H1 (cell line): Measurements from ENCODE around the gene PARK7. TPM values are rescaled to one million over a fixed set of nuclear protein-coding genes. Genes with fewer than 3 reads are reported as not detected.

ENCODE experiments used
- CTCF ChIA-PET: fragments of 300-600 bp; sonication (Branson Sonifier 250); formaldehyde crosslinking; loops from one replicate; lab custom pipeline; 2021; ENCODE audit not compliant: partially characterized antibody; lab: Charles Lee
- POLR2A ChIA-PET: fragments of 300-600 bp; sonication (Branson Sonifier 250); formaldehyde crosslinking; loops from one replicate; lab custom pipeline; 2021; ENCODE audit warnings: inconsistent platforms; ENCODE audit not compliant: partially characterized antibody; lab: Charles Lee
- DNase-seq, 2 experiments: peaks; one replicate each; pipeline versions ENCODE4 v3.0.0 to v3.0.0-alpha.2; 2010 to 2022; ENCODE audit warnings: low spot score in 2 of 2, low read depth in 1 of 2, mixed read lengths in 1 of 2
- FAIRE-seq: peaks from 2 replicates; lab custom pipeline; 2011; peaks lifted over from hg19 to GRCh38; lab: Jason Lieb, UNC
- H2AFZ ChIP-seq: 2 replicates; pipeline ENCODE4 v1.8.1; 2012; ENCODE audit warnings: low read length, inconsistent platforms
- H2AK5ac ChIP-seq: 2 replicates; pipeline ENCODE4 v1.6.1; 2013; ENCODE audit warnings: low read depth, low read length
- H2BK120ac ChIP-seq: replicated peaks from 2 replicates; pipeline ENCODE3; 2013; ENCODE audit warnings: low read depth, low read length, inconsistent platforms
- H2BK12ac ChIP-seq: 2 replicates; pipeline ENCODE4 v1.6.1; 2013; ENCODE audit warnings: low read depth, low read length
- H2BK15ac ChIP-seq: 2 replicates; pipeline ENCODE4 v1.6.1; 2013; ENCODE audit warnings: low read length
- H2BK20ac ChIP-seq: 2 replicates; pipeline ENCODE4 v1.6.1; 2013; ENCODE audit warnings: low read length
- H2BK5ac ChIP-seq: 2 replicates; pipeline ENCODE4 v1.6.1; 2013; ENCODE audit warnings: low read depth, low read length
- H3K14ac ChIP-seq: 2 replicates; pipeline ENCODE4 v1.6.1; 2013; ENCODE audit warnings: inconsistent platforms; ENCODE audit not compliant: insufficient read length
- H3K18ac ChIP-seq: 2 replicates; pipeline ENCODE4 v1.6.1; 2013; ENCODE audit warnings: low read length; ENCODE audit errors: extremely low read depth
- H3K23ac ChIP-seq: 2 replicates; pipeline ENCODE4 v1.6.1; 2013; ENCODE audit warnings: inconsistent platforms; ENCODE audit not compliant: insufficient read length
- H3K23me2 ChIP-seq: 2 replicates; pipeline ENCODE4 v1.6.1; 2013; ENCODE audit warnings: low read depth, low read length
- H3K27ac ChIP-seq: 2 replicates; pipeline ENCODE4 v1.6.1; 2011; ENCODE audit warnings: low read depth, low read length, inconsistent platforms
- H3K27me3 ChIP-seq, 4 experiments: replicated peaks in 1 of 4; 1 replicate in 1 of 4; 2 replicates in 3 of 4; pipeline versions ENCODE4 v1.6.1 to v1.8.1; 2011 to 2013; ENCODE audit warnings: low read length in 3 of 4, mild to moderate bottlenecking in 3 of 4, inconsistent platforms in 2 of 4, mixed read lengths in 2 of 4, moderate library complexity in 1 of 4; ENCODE audit not compliant: control insufficient read depth in 3 of 4, insufficient read depth in 3 of 4; ENCODE audit errors: extremely low read depth in 1 of 4
- H3K36me3 ChIP-seq, 4 experiments: 2 replicates each; pipeline versions ENCODE4 v1.6.1 to v1.8.1; 2011 to 2013; ENCODE audit warnings: mild to moderate bottlenecking in 4 of 4, low read length in 3 of 4, moderate library complexity in 2 of 4, control low read depth in 1 of 4, inconsistent platforms in 1 of 4; ENCODE audit not compliant: insufficient read depth in 4 of 4, control insufficient read depth in 2 of 4
- H3K4ac ChIP-seq: replicated peaks from 2 replicates; pipeline ENCODE3; 2013; ENCODE audit warnings: low read length, low read depth, mixed read lengths, inconsistent platforms; ENCODE audit not compliant: insufficient read length
- H3K4me1 ChIP-seq, 4 experiments: replicated peaks in 1 of 4; 1 replicate in 1 of 4; 2 replicates in 3 of 4; pipeline versions ENCODE4 v1.6.1 to v1.8.1; 2011 to 2013; ENCODE audit warnings: low read length in 3 of 4, inconsistent platforms in 2 of 4, mixed read lengths in 1 of 4; ENCODE audit not compliant: insufficient read depth in 4 of 4, control insufficient read depth in 3 of 4
- H3K4me2 ChIP-seq, 2 experiments: 2 replicates each; pipeline versions ENCODE4 v1.6.1 to v1.8.1; 2011 to 2013; ENCODE audit warnings: low read depth in 2 of 2, low read length in 2 of 2, control low read depth in 1 of 2, inconsistent platforms in 1 of 2, mild to moderate bottlenecking in 1 of 2; ENCODE audit not compliant: insufficient read depth in 1 of 2
- H3K4me3 ChIP-seq, 4 experiments: fragments of 200-600, 300-600 bp in 1 of 4; sonication (generic), shearing (Covaris generic), sonication (Bioruptor Twin) in 1 of 4; 2 replicates each; pipeline versions ENCODE4 v1.5.1 to v1.8.1; 2011 to 2016; ENCODE audit warnings: low read length in 4 of 4, low read depth in 3 of 4, control low read depth in 2 of 4, inconsistent platforms in 2 of 4, mild to moderate bottlenecking in 2 of 4, mixed read lengths in 1 of 4, moderate library complexity in 1 of 4; ENCODE audit not compliant: insufficient read depth in 2 of 4; ENCODE audit errors: extremely low read depth in 1 of 4
- H3K56ac ChIP-seq: replicated peaks from 2 replicates; pipeline ENCODE3; 2013; ENCODE audit warnings: low read depth, mild to moderate bottlenecking, mixed read lengths, low read length, inconsistent platforms; ENCODE audit not compliant: insufficient read length
- H3K79me1 ChIP-seq: 2 replicates; pipeline ENCODE4 v1.6.1; 2013; ENCODE audit warnings: low read depth, low read length, control low read depth
- H3K79me2 ChIP-seq, 2 experiments: 2 replicates each; pipeline versions ENCODE4 v1.6.1 to v1.8.1; 2012 to 2013; ENCODE audit warnings: low read length in 2 of 2, mild to moderate bottlenecking in 2 of 2, inconsistent platforms in 1 of 2; ENCODE audit not compliant: insufficient read depth in 2 of 2, control insufficient read depth in 1 of 2
- H3K9ac ChIP-seq, 4 experiments: replicated peaks in 1 of 4; 1 replicate in 1 of 4; 2 replicates in 3 of 4; pipeline versions ENCODE4 v1.6.1 to v1.8.1; 2011 to 2013; ENCODE audit warnings: low read depth in 3 of 4, low read length in 3 of 4, control low read depth in 2 of 4, mild to moderate bottlenecking in 2 of 4, moderate library complexity in 2 of 4, inconsistent platforms in 1 of 4; ENCODE audit errors: extremely low read depth in 1 of 4
- H3K9me3 ChIP-seq, 2 experiments: 2 replicates each; pipeline versions ENCODE4 v1.6.1 to v1.8.1; 2012 to 2013; ENCODE audit warnings: mild to moderate bottlenecking in 2 of 2, moderate library complexity in 2 of 2, control low read depth in 1 of 2, inconsistent platforms in 1 of 2, low read depth in 1 of 2, low read length in 1 of 2, mixed read lengths in 1 of 2; ENCODE audit not compliant: insufficient read depth in 2 of 2
- H4K20me1 ChIP-seq, 2 experiments: replicated peaks in 1 of 2; 2 replicates each; pipeline versions ENCODE3 to v1.8.1; 2011 to 2013; ENCODE audit warnings: inconsistent platforms in 2 of 2, low read length in 2 of 2, mild to moderate bottlenecking in 1 of 2; ENCODE audit not compliant: insufficient read depth in 2 of 2, control insufficient read depth in 1 of 2
- H4K5ac ChIP-seq: 2 replicates; pipeline ENCODE4 v1.6.1; 2013; ENCODE audit warnings: low read length, low read depth, mixed read lengths, inconsistent platforms; ENCODE audit not compliant: insufficient read length
- H4K8ac ChIP-seq: 2 replicates; pipeline ENCODE4 v1.8.0; 2013; ENCODE audit warnings: mild to moderate bottlenecking, moderate library complexity, low read length, inconsistent platforms; ENCODE audit not compliant: insufficient read depth; ENCODE audit errors: extremely low read depth
- H4K91ac ChIP-seq: replicated peaks from 2 replicates; pipeline ENCODE3; 2013; ENCODE audit warnings: low read length, mixed read lengths, inconsistent platforms; ENCODE audit not compliant: insufficient read length
- CHD2 ChIP-seq: IDR thresholded peaks from 2 replicates; pipeline ENCODE4 v1.6.1; 2012; ENCODE audit warnings: low read length, improper control_type of control experiment
- FOSL1 ChIP-seq: IDR thresholded peaks from 2 replicates; pipeline ENCODE4 v1.6.1; 2011; ENCODE audit warnings: mild to moderate bottlenecking, low read depth, low read length, moderate library complexity; ENCODE audit not compliant: insufficient read depth
- HDAC2 ChIP-seq, 2 experiments: fragments of 300-600 bp in 1 of 2; sonication (generic) in 1 of 2; IDR thresholded peaks; 2 replicates each; pipeline ENCODE4 v1.6.1; 2011 to 2012; ENCODE audit warnings: low read depth in 2 of 2, low read length in 2 of 2, mild to moderate bottlenecking in 2 of 2, moderate library complexity in 2 of 2, borderline replicate concordance in 1 of 2, inconsistent platforms in 1 of 2
- JUND ChIP-seq: IDR thresholded peaks from 2 replicates; pipeline ENCODE4 v1.6.1; 2011; ENCODE audit warnings: mild to moderate bottlenecking, improper control_type of control experiment, low read length
- KDM1A ChIP-seq: fragments of 200-600, 300-600 bp; sonication (generic); IDR thresholded peaks from 2 replicates; pipeline ENCODE4 v1.7.1; 2016; ENCODE audit warnings: mild to moderate bottlenecking, low read length, borderline replicate concordance
- NANOG ChIP-seq: IDR thresholded peaks from 2 replicates; pipeline ENCODE4 v1.6.1; 2011; ENCODE audit warnings: low read length, low read depth, mild to moderate bottlenecking, inconsistent platforms; ENCODE audit not compliant: insufficient read depth, poor library complexity, severe bottlenecking
- RXRA ChIP-seq: IDR thresholded peaks from 2 replicates; pipeline ENCODE4 v1.6.1; 2011; ENCODE audit warnings: low read depth, mild to moderate bottlenecking, low read length, moderate library complexity; ENCODE audit not compliant: insufficient read depth
- SIX5 ChIP-seq: IDR thresholded peaks from 2 replicates; pipeline ENCODE4 v1.6.1; 2011; ENCODE audit warnings: mild to moderate bottlenecking, low read depth, low read length
- TAF1 ChIP-seq: IDR thresholded peaks from 2 replicates; pipeline ENCODE4 v1.6.1; 2011; ENCODE audit warnings: mild to moderate bottlenecking, low read depth, low read length
- TBP ChIP-seq: IDR thresholded peaks from 2 replicates; pipeline ENCODE4 v1.6.1; 2011; ENCODE audit warnings: low read depth, low read length, improper control_type of control experiment
- ZNF274 ChIP-seq: IDR thresholded peaks from 2 replicates; pipeline ENCODE4 v1.7.0; 2012; ENCODE audit warnings: low read length, borderline replicate concordance; ENCODE audit errors: extremely low read depth
- polyA plus RNA-seq, 7 experiments: library from polyadenylated mRNA; depleted of rRNA in 3 of 7; stranded (reverse) in 5 of 7; unstranded in 2 of 7; fragments of >200 nt in 5 of 7; fragments of 200-250 nt in 2 of 7; gene quantifications; 1 replicate in 5 of 7; 2 replicates in 1 of 7; 4 replicates in 1 of 7; pipeline versions ENCODE4 v1.2.1 to v1.2.3, GENCODE V29; 2011 to 2013; ENCODE audit warnings: missing spikeins in 2 of 7, mixed read lengths in 2 of 7
- total RNA-seq: library from RNA; stranded (reverse); fragmentation: NEBNext Ultra II Directional; extraction: Animal tissue kit (Norgen Biotek cat#: 25700); gene quantifications from 2 replicates; pipeline ENCODE4 v1.2.1, GENCODE V29; 2021
- TF ChIP-seq, protein P1 (sequence below): IDR thresholded peaks from 2 replicates; pipeline ENCODE4 v1.6.1; 2011; ENCODE audit warnings: low read depth, mild to moderate bottlenecking, low read length; ENCODE audit not compliant: insufficient read depth

Gene PARK7
- total and polyA plus RNA-seq, 2 of the 8 experiments (the other 6 are each of a cell fraction or from before 2014, with no cell fraction given): 206 to 383 TPM

DNA sequence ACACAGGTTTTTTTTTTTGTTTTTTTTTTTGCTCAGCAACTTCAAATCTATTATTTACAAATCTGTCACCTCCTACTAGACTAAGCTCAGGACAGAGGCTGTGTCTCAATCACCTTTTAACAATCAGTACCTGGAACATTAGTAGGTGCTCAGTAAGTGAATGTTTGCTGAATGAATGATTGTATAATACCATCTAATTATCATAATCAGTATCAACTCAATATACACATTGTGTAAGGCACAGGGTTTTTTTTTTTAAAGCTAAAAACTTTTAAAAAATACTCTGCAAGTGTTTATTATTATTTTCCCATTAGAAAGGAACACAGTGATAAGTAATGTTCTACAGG, 55.4 kb downstream of the PARK7 start:
- FAIRE-seq (no peak), DNase-seq (no peak)
- Histone ChIP-seq H2BK5ac (no peak overlapping the region), H3K18ac (no peak overlapping the region), H2AFZ (no peak overlapping the region), H4K5ac (no peak overlapping the region), H3K4me3 (no peak overlapping the region), H3K79me1 (no peaks in the 10 kb centered on the region; the same call in 1 of the 2 replicates), H3K4me2 (no peak overlapping the region; a peak in 1 of 4 replicates), H3K4me1 (peaks cover 4 to 15% (median 10%) of the 10 kb centered on the region in 4 experiments; a peak in 6 of 7 replicates), H2BK20ac (no peak overlapping the region), H3K9ac (no peak overlapping the region), H3K27me3 (no peaks in the 10 kb centered on the region), H3K4ac (no peak overlapping the region), H2BK12ac (no peak overlapping the region), H3K79me2 (peaks cover 8 to 86% of the 10 kb centered on the region in 2 experiments), H2BK120ac (no peak overlapping the region), H3K36me3 (peaks cover 12 to 28% (median 22%) of the 10 kb centered on the region in 4 experiments), H3K27ac (no peak overlapping the region), H2AK5ac (no peak overlapping the region), H3K23ac (no peak overlapping the region), H3K56ac (no peak overlapping the region), H4K8ac (no peak overlapping the region), H3K14ac (no peak overlapping the region), H3K9me3 (no peaks in the 10 kb centered on the region), H4K91ac (no peak overlapping the region), H2BK15ac (no peak overlapping the region), H3K23me2 (no peaks in the 10 kb centered on the region), H4K20me1 (peaks cover 4 to 6% of the 10 kb centered on the region in 2 experiments)
- ChIA-PET CTCF (interaction anchor here (0.7 to 12.6 kb wide), 23 partner anchors 7 to 427 kb away, joined by 3 to 211 read pairs (median 5); partner anchors contain the start of gene SLC45A1), POLR2A (interaction anchor here (0.7 to 3.6 kb wide), 5 partner anchors 10 to 330 kb away, joined by 3 to 11 read pairs (median 4); partner anchors contain the start of gene ERRFI1)
- TF ChIP-seq TAF1 (no peak), ZNF274 (no peak), JUND (no peak), TBP (no peak), NANOG (no peak), HDAC2 (IDR thresholded peaks at IDR 0.05; ENCODE audit: borderline replicate concordance in 1 of 2, low read depth in 2 of 2, low read length in 2 of 2) (no peak), KDM1A (no peak), RXRA (no peak), FOSL1 (no peak), SIX5 (no peak), CHD2 (no peak)
- TF ChIP-seq, protein P1, sequence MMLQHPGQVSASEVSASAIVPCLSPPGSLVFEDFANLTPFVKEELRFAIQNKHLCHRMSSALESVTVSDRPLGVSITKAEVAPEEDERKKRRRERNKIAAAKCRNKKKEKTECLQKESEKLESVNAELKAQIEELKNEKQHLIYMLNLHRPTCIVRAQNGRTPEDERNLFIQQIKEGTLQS: no peak
